ENCODE data around the gene AGBL1.

The AGBL1 gene

GRCh38 chr15:86685263-86685662 is 605.6 kb downstream of the AGBL1 start:
- Histone ChIP-seq H3K4me3 (ENCODE audit: low read depth, low read length) (no peak overlapping the region), H3K36me3 (ENCODE audit: control insufficient read depth in 2 of 2, insufficient read depth in 1 of 2, low read length in 2 of 2) (no peaks in the 10 kb centered on the region), H3K27ac (ENCODE audit: extremely low read depth, low read depth, low read length) (no peak overlapping the region), H3K9me3 (ENCODE audit: control insufficient read depth, insufficient read depth, low read depth, low read length) (no peaks in the 10 kb centered on the region; the same call in 1 of the 2 replicates), H3K4me1 (ENCODE audit: control insufficient read depth, insufficient read depth, low read length) (no peaks in the 10 kb centered on the region)
- TF ChIP-seq ZNF677 (tag by site-specific recombination; IDR thresholded peaks at IDR 0.05) = no peak
- TF ChIP-seq ZFP41 (tag by site-specific recombination; IDR thresholded peaks at IDR 0.05; ENCODE audit: borderline replicate concordance) = no peak
- ChIA-PET CTCF (interaction anchor here (0.7 kb wide), 1 partner anchor 15 kb away, joined by 3 read pairs; no protein-coding TSS in a partner anchor), POLR2A (no interaction called here)

DNA sequence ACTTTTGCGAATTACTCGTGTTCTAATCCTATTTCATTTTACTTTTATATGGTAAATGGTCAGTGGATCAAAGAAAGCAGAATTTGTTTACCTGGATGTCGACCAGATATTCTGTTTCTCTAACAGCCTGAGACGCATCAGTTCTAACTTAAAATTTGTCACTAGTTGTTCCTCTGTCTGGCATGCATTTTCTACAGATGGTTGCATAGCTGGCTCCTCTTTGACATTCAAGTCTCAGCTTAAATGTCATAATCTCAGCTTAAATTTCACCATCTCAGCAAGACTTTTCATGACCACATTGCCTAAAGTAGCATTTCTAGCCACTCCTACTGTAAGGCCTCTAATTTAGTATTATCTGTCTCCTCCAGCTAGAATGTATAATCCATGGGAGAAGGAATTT is 609.3 kb downstream of the AGBL1 start:
- peaks cover 3% of the 10 kb centered on the region; the same call in 1 of the 2 replicates for H3K4me1 ChIP-seq (ENCODE audit: control insufficient read depth, insufficient read depth, low read length)
- CTCF ChIA-PET = no interaction called here
- H3K9me3 ChIP-seq (ENCODE audit: control insufficient read depth, insufficient read depth, low read depth, low read length) = no peaks in the 10 kb centered on the region
- POLR2A ChIA-PET = no interaction called here
- H3K4me3 ChIP-seq (ENCODE audit: low read depth, low read length) = no peak overlapping the region
- no peak overlapping the region for H3K27ac ChIP-seq (ENCODE audit: extremely low read depth, low read depth, low read length)
- TF ChIP-seq ZEB2 (tag by site-specific recombination; IDR thresholded peaks at IDR 0.05) (no peak), ZBTB1 (tag by site-specific recombination; IDR thresholded peaks at IDR 0.05) (no peak), ZNF561 (tag by site-specific recombination; IDR thresholded peaks at IDR 0.05; ENCODE audit: borderline replicate concordance) (no peak), BCL11A (tag by site-specific recombination; IDR thresholded peaks at IDR 0.05; ENCODE audit: low read depth) (no peak)
- H3K36me3 ChIP-seq (ENCODE audit: control insufficient read depth in 2 of 2, insufficient read depth in 1 of 2, low read length in 2 of 2) = no peaks in the 10 kb centered on the region

GRCh38 chr15:86690566-86690965 is 610.9 kb downstream of the AGBL1 start:
- no peak for TF ChIP-seq ZNF324 (tag by site-specific recombination; IDR thresholded peaks at IDR 0.05)
- TF ChIP-seq, protein P1, sequence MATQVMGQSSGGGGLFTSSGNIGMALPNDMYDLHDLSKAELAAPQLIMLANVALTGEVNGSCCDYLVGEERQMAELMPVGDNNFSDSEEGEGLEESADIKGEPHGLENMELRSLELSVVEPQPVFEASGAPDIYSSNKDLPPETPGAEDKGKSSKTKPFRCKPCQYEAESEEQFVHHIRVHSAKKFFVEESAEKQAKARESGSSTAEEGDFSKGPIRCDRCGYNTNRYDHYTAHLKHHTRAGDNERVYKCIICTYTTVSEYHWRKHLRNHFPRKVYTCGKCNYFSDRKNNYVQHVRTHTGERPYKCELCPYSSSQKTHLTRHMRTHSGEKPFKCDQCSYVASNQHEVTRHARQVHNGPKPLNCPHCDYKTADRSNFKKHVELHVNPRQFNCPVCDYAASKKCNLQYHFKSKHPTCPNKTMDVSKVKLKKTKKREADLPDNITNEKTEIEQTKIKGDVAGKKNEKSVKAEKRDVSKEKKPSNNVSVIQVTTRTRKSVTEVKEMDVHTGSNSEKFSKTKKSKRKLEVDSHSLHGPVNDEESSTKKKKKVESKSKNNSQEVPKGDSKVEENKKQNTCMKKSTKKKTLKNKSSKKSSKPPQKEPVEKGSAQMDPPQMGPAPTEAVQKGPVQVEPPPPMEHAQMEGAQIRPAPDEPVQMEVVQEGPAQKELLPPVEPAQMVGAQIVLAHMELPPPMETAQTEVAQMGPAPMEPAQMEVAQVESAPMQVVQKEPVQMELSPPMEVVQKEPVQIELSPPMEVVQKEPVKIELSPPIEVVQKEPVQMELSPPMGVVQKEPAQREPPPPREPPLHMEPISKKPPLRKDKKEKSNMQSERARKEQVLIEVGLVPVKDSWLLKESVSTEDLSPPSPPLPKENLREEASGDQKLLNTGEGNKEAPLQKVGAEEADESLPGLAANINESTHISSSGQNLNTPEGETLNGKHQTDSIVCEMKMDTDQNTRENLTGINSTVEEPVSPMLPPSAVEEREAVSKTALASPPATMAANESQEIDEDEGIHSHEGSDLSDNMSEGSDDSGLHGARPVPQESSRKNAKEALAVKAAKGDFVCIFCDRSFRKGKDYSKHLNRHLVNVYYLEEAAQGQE (tag by site-specific recombination; IDR thresholded peaks at IDR 0.05) = peak; percentile 83
- TF ChIP-seq, protein P2, sequence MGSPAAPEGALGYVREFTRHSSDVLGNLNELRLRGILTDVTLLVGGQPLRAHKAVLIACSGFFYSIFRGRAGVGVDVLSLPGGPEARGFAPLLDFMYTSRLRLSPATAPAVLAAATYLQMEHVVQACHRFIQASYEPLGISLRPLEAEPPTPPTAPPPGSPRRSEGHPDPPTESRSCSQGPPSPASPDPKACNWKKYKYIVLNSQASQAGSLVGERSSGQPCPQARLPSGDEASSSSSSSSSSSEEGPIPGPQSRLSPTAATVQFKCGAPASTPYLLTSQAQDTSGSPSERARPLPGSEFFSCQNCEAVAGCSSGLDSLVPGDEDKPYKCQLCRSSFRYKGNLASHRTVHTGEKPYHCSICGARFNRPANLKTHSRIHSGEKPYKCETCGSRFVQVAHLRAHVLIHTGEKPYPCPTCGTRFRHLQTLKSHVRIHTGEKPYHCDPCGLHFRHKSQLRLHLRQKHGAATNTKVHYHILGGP (tag by site-specific recombination; IDR thresholded peaks at IDR 0.05) = no peak
- ChIA-PET CTCF (interaction anchor here (0.6 to 1.6 kb wide), 8 partner anchors 11 to 308 kb away, joined by 3 to 6 read pairs (median 4); no protein-coding TSS in a partner anchor), POLR2A (no interaction called here)
- H3K27ac ChIP-seq (ENCODE audit: extremely low read depth, low read depth, low read length) = no peak overlapping the region
- peaks cover 3% of the 10 kb centered on the region; the same call in 1 of the 2 replicates for H3K4me1 ChIP-seq (ENCODE audit: control insufficient read depth, insufficient read depth, low read length)
- no peaks in the 10 kb centered on the region for H3K36me3 ChIP-seq (ENCODE audit: control insufficient read depth in 2 of 2, insufficient read depth in 1 of 2, low read length in 2 of 2)
- no peaks in the 10 kb centered on the region for H3K9me3 ChIP-seq (ENCODE audit: control insufficient read depth, insufficient read depth, low read depth, low read length)
- no peak overlapping the region for H3K4me3 ChIP-seq (ENCODE audit: low read depth, low read length)

DNA sequence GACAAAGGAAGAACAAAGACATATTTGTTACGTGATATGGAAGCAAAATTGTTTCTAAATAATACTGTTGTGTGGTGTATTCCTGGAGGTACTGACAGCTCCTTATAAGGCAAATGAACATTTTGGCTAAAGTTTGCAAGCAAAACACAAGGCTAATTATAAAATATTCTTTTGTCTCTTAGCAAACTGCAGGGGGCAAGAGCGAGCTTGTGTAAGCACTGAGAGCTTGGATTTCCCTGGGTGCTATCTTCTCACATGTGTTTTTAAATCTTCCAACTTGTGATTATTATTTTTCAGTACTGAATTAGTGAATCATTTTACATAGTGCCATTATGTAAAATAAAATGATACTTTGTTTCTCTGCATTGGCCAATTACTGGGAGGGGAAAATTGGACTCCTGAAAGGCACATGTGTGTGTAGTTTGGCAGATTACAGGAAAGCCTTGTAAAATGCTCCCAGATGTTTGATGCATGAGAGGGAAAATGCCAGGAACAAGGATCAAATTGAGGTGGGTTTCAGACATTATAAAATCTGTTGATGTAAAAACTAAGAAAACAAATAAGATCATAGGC is 611.5 kb downstream of the AGBL1 start:
- TF ChIP-seq SP7 (tag by site-specific recombination; IDR thresholded peaks at IDR 0.05) = no peak
- TF ChIP-seq, protein P3, sequence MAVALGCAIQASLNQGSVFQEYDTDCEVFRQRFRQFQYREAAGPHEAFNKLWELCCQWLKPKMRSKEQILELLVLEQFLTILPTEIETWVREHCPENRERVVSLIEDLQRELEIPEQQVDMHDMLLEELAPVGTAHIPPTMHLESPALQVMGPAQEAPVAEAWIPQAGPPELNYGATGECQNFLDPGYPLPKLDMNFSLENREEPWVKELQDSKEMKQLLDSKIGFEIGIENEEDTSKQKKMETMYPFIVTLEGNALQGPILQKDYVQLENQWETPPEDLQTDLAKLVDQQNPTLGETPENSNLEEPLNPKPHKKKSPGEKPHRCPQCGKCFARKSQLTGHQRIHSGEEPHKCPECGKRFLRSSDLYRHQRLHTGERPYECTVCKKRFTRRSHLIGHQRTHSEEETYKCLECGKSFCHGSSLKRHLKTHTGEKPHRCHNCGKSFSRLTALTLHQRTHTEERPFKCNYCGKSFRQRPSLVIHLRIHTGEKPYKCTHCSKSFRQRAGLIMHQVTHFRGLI (tag by site-specific recombination; IDR thresholded peaks at IDR 0.05) = no peak
- TF ChIP-seq ZNF133 (tag by site-specific recombination; IDR thresholded peaks at IDR 0.05) = no peak
- no peak for TF ChIP-seq ZNF626 (tag by site-specific recombination; IDR thresholded peaks at IDR 0.05)
- no peak for TF ChIP-seq ZBTB49 (tag by site-specific recombination; IDR thresholded peaks at IDR 0.05; ENCODE audit: low read depth)
- no peak for TF ChIP-seq ZNF19 (tag by site-specific recombination; IDR thresholded peaks at IDR 0.05; ENCODE audit: low read depth)
- POLR2A ChIA-PET = no interaction called here
- Histone ChIP-seq H3K27ac (ENCODE audit: extremely low read depth, low read depth, low read length) (no peak overlapping the region), H3K36me3 (ENCODE audit: control insufficient read depth in 2 of 2, insufficient read depth in 1 of 2, low read length in 2 of 2) (no peaks in the 10 kb centered on the region), H3K4me1 (ENCODE audit: control insufficient read depth, insufficient read depth, low read length) (peaks cover 3% of the 10 kb centered on the region; the same call in 1 of the 2 replicates), H3K9me3 (ENCODE audit: control insufficient read depth, insufficient read depth, low read depth, low read length) (no peaks in the 10 kb centered on the region), H3K4me3 (ENCODE audit: low read depth, low read length) (no peak overlapping the region)
- CTCF ChIA-PET = interaction anchor here (0.6 to 1.6 kb wide), 7 partner anchors 12 to 307 kb away, joined by 3 to 6 read pairs (median 3); no protein-coding TSS in a partner anchor
